Bronchial epithelial cell (primary cell): ENCODE measurements around the gene NUP85. TPM values are rescaled to one million over a fixed set of nuclear protein-coding genes. Genes with fewer than 3 reads are reported as not detected.
"Not testable (repeated sequence)": the region's sequence is repeated elsewhere in the genome, so short reads cannot be mapped to it uniquely, and the experiment has no call there.

Experiments used
- DNase-seq: peaks from one replicate; pipeline ENCODE4 v3.0.0-alpha.2; 2010; ENCODE audit warnings: low read depth
- FAIRE-seq: peaks from 2 replicates; lab custom pipeline; 2011; peaks lifted over from hg19 to GRCh38; lab: Jason Lieb, UNC
- H3K27me3 ChIP-seq: 2 replicates; pipeline ENCODE4 v1.5.1; 2011; ENCODE audit warnings: low read length; ENCODE audit not compliant: control insufficient read depth, insufficient read depth
- H3K36me3 ChIP-seq: 2 replicates; pipeline ENCODE4 v1.5.1; 2011; ENCODE audit warnings: low read length; ENCODE audit not compliant: control insufficient read depth, insufficient read depth
- H3K4me3 ChIP-seq: 2 replicates; pipeline ENCODE4 v1.5.1; 2011; ENCODE audit warnings: mild to moderate bottlenecking, low read depth, low read length, control low read depth
- CTCF ChIP-seq: IDR thresholded peaks from 2 replicates; pipeline ENCODE4 v1.5.1; 2011; ENCODE audit warnings: mild to moderate bottlenecking, moderate library complexity, low read length, control low read depth, inconsistent platforms; ENCODE audit not compliant: insufficient read depth, severe bottlenecking
- total RNA-seq: library from RNA; depleted of rRNA; stranded (reverse); fragments of >200 nt; gene quantifications from 2 replicates; pipeline ENCODE4 v1.2.1, GENCODE V29; 2014

NUP85 gene
- total RNA-seq, result 21.4 and 22.4 TPM in 2 replicates

- DNase-seq (peak; percentile 81), FAIRE-seq (no peak)
- no peak for TF ChIP-seq CTCF
- Histone ChIP-seq H3K4me3 (peak within 1 kb of the TSS; percentile 100), H3K27me3 (no peaks in the 10 kb centered on the region), H3K36me3 (peaks cover 3% of the 10 kb centered on the region)
These were observed at the start of gene NUP85 for GRCh38 chr17:75205037-75205792. NUP85 (plus strand) TSS chr17:75205679; CDS start chr17:75205762, 83 bp downstream.

- not testable (repeated sequence) for H3K4me3 ChIP-seq, H3K36me3 ChIP-seq, FAIRE-seq, H3K27me3 ChIP-seq
- DNase-seq, result peak; percentile 72
These were observed 47.0 kb upstream of the NUP85 start for GRCh38 chr17:75158480-75158879.

- H3K4me3 ChIP-seq, result no peak overlapping the region
- no peak for TF ChIP-seq CTCF
- peak; percentile 97 for DNase-seq
- no peak for FAIRE-seq
- no peaks in the 10 kb centered on the region for H3K27me3 ChIP-seq
- no peaks in the 10 kb centered on the region for H3K36me3 ChIP-seq
These were observed 46.1 kb upstream of the NUP85 start for GRCh38 chr17:75159196-75160031.

GRCh38 chr17:75160211-75160610 lies 45.3 kb upstream of the NUP85 start:
- no peak overlapping the region for H3K4me3 ChIP-seq
- no peak for TF ChIP-seq CTCF
- FAIRE-seq (no peak), DNase-seq (no peak)
- no peaks in the 10 kb centered on the region for H3K36me3 ChIP-seq
- H3K27me3 ChIP-seq, result no peaks in the 10 kb centered on the region

- no peaks in the 10 kb centered on the region for H3K36me3 ChIP-seq
- H3K4me3 ChIP-seq, result no peak overlapping the region
- TF ChIP-seq CTCF, result no peak
- FAIRE-seq, result no peak
- no peaks in the 10 kb centered on the region for H3K27me3 ChIP-seq
- DNase-seq, result no peak
These were observed 42.4 kb upstream of the NUP85 start for GRCh38 chr17:75163074-75163473.

- H3K27me3 ChIP-seq, FAIRE-seq, DNase-seq, H3K36me3 ChIP-seq, H3K4me3 ChIP-seq: not testable (repeated sequence)
These were observed 40.9 kb upstream of the NUP85 start for GRCh38 chr17:75164606-75165005.
